WTC11 (cell line): ENCODE data around the gene NPEPPS.

ENCODE experiments used
- ATF3 ChIP-seq: sonication (generic); formaldehyde crosslinking; conservative IDR thresholded peaks from 2 replicates; pipeline ENCODE4 v1.8.1; 2022; ENCODE audit warnings: mild to moderate bottlenecking, missing genetic modification reagents
- CREM ChIP-seq: sonication (generic); formaldehyde crosslinking; IDR thresholded peaks from 2 replicates; pipeline ENCODE4 v1.8.1; 2022; ENCODE audit warnings: mild to moderate bottlenecking, missing genetic modification reagents, moderate library complexity
- CTCF ChIP-seq: fragments of 200-600 bp; IDR thresholded peaks from 2 replicates; pipeline ENCODE4 v1.8.0; 2022; ENCODE audit warnings: antibody characterized with exemption
- ESRRA ChIP-seq: sonication (generic); formaldehyde crosslinking; IDR thresholded peaks from 2 replicates; pipeline ENCODE4 v1.8.1; 2022; ENCODE audit warnings: mild to moderate bottlenecking, missing genetic modification reagents, borderline replicate concordance
- MAX ChIP-seq: sonication (generic); formaldehyde crosslinking; IDR thresholded peaks from 2 replicates; pipeline ENCODE4 v1.8.0; 2022; ENCODE audit warnings: mild to moderate bottlenecking, missing genetic modification reagents
- MXD4 ChIP-seq: fragments of 250-450 bp; sonication (Bioruptor Pico); IDR thresholded peaks from 2 replicates; pipeline ENCODE4 v1.8.0; 2021; ENCODE audit warnings: mild to moderate bottlenecking, moderate library complexity, borderline replicate concordance
- OVOL2 ChIP-seq: fragments of 250-450 bp; sonication (Bioruptor Pico); IDR thresholded peaks from 2 replicates; pipeline ENCODE4 v1.9.0; 2021; ENCODE audit warnings: mild to moderate bottlenecking, borderline replicate concordance
- PRDM15 ChIP-seq: sonication (generic); formaldehyde crosslinking; IDR thresholded peaks from 2 replicates; pipeline ENCODE4 v1.8.0; 2022; ENCODE audit warnings: missing genetic modification reagents
- RELA ChIP-seq: sonication (generic); formaldehyde crosslinking; IDR thresholded peaks from 2 replicates; pipeline ENCODE4 v1.8.1; 2022; ENCODE audit warnings: missing genetic modification reagents, mild to moderate bottlenecking, borderline replicate concordance
- SP1 ChIP-seq: sonication (generic); formaldehyde crosslinking; conservative IDR thresholded peaks from 2 replicates; pipeline ENCODE4 v1.8.1; 2022; ENCODE audit warnings: missing genetic modification reagents
- TCF7 ChIP-seq: sonication (generic); formaldehyde crosslinking; IDR thresholded peaks from 2 replicates; pipeline ENCODE4 v1.8.0; 2022; ENCODE audit warnings: mild to moderate bottlenecking, low read depth, missing genetic modification reagents, moderate library complexity
- TP53 ChIP-seq: sonication (generic); formaldehyde crosslinking; IDR thresholded peaks from 2 replicates; pipeline ENCODE4 v1.8.1; 2023; ENCODE audit warnings: mild to moderate bottlenecking, missing genetic modification reagents
- USF1 ChIP-seq: sonication (generic); formaldehyde crosslinking; IDR thresholded peaks from 2 replicates; pipeline ENCODE4 v1.8.0; 2022; ENCODE audit warnings: mild to moderate bottlenecking, missing genetic modification reagents
- USF2 ChIP-seq: sonication (generic); formaldehyde crosslinking; IDR thresholded peaks from 2 replicates; pipeline ENCODE4 v1.8.1; 2023; ENCODE audit warnings: mild to moderate bottlenecking, missing genetic modification reagents, moderate library complexity

- no peak for TF ChIP-seq CTCF
- no peak for TF ChIP-seq RELA (CRISPR knock-in tag)
- no peak for TF ChIP-seq USF1 (CRISPR knock-in tag)
- no peak for TF ChIP-seq OVOL2
- TF ChIP-seq USF2 (CRISPR knock-in tag): no peak
- no peak for TF ChIP-seq SP1 (CRISPR knock-in tag)
- TF ChIP-seq ESRRA (CRISPR knock-in tag): no peak
- no peak for TF ChIP-seq CREM (CRISPR knock-in tag)
- TF ChIP-seq PRDM15: no peak
- TF ChIP-seq TCF7 (CRISPR knock-in tag): no peak
- TF ChIP-seq TP53: no peak
- TF ChIP-seq MAX (CRISPR knock-in tag): no peak
- no peak for TF ChIP-seq MXD4 (CRISPR knock-in tag)
- TF ChIP-seq ATF3: no peak
Observed at GRCh38 chr17:47665655-47666054, 134.7 kb downstream of the NPEPPS start.
